Right atrium auricular region (tissue), 2 donors: ENCODE measurements around the gene B3GNT7. TPM values are rescaled to one million over a fixed set of nuclear protein-coding genes. Genes with fewer than 3 reads are reported as not detected.

Experiments
- DNase-seq: peaks from one replicate; pipeline ENCODE4 v3.0.0-alpha.2; 2019; ENCODE audit warnings: low spot score
- H3K27ac ChIP-seq, 2 donors: fragments of 200-600 bp; sonication (generic); 1 replicate in 1 of 2; 2 replicates in 1 of 2; pipeline ENCODE4 v1.5.1; 2016 to 2019
- H3K27me3 ChIP-seq, 2 donors: fragments of 200-600 bp; sonication (generic); one replicate each; pipeline versions ENCODE4 v1.5.1 to v1.6.0; 2017 to 2019
- H3K36me3 ChIP-seq: fragments of 200-600 bp; sonication (generic); one replicate; pipeline ENCODE4 v1.5.1; 2016
- H3K4me1 ChIP-seq, 2 donors: fragments of 200-600 bp; sonication (generic); one replicate each; pipeline versions ENCODE4 v1.5.1 to v1.6.0; 2017 to 2019
- H3K4me3 ChIP-seq, 2 donors: fragments of 200-600 bp; sonication (generic); 1 replicate in 1 of 2; 2 replicates in 1 of 2; pipeline ENCODE4 v1.5.1; 2017 to 2019; ENCODE audit warnings: mild to moderate bottlenecking in 1 of 2, moderate library complexity in 1 of 2
- H3K9me3 ChIP-seq, 2 donors: fragments of 200-600 bp; sonication (generic); one replicate each; pipeline ENCODE4 v1.5.1; 2019
- CTCF ChIP-seq, 2 donors: fragments of 200-600 bp; sonication (generic); IDR thresholded peaks; one replicate each; pipeline ENCODE4 v1.5.1; 2019; ENCODE audit warnings: antibody characterized with exemption in 2 of 2
- total RNA-seq, 2 donors: library from RNA; depleted of rRNA; stranded (reverse); fragments of >200 nt; gene quantifications; one replicate each; pipeline ENCODE4 v1.1.0, GENCODE V29; 2016

B3GNT7 gene
- total RNA-seq, 2 donors from 2014 or later: 4.0 to 9.4 TPM

DNA sequence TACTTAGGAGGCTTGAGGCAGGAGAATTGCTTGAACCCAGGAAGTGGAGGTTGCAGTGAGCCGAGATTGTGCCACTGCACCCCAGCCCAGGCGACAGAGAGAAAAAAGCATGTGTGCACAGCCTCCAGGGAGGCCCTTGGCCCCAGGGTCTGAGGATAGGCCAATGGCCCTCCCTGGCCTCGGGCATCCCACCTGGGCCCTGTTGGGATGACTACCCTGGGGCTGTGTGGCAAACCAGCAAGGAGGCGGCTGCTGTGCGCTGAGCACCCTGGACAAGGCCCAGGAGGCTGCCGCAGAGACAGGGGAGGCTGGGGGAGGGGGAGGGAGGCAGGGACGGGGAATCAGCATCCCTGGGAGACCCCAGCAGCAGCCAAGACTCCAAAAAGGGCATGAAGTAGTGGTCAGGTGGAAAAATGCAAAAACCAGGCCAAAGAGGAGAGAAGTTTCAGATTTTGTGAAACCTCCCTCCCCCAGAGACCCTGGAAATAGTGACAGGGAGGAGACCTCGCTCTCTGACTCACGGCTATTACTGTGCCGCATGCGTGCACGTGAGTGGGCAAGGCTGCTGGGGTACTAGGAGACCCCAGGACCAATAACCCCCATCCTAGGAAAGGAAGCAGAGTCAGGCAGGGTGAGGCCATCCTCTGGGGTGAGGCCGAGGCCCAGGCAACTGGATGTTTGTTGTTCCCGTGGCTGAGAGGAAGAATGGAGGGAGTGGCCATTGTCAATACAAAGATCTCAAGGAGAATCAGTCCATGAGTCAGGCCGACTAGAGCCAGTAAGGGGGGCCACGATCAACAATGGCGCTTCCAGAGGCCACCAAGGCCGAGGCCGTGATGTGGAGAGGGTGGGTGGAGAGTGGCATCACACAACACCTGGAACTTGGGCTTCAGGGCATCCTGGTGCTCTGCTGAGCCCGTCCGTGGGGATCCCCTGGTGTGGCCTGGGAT is 16.0 kb upstream of the B3GNT7 start:
- Histone ChIP-seq H3K9me3 (peaks cover 0 to 3% of the 10 kb centered on the region in 2 donors), H3K4me3 (no peak overlapping the region), H3K27me3 (no peaks in the 10 kb centered on the region), H3K27ac (no peak overlapping the region), H3K4me1 (no peaks in the 10 kb centered on the region), H3K36me3 (no peaks in the 10 kb centered on the region)
- DNase-seq: no peak
- no peak for TF ChIP-seq CTCF (IDR thresholded peaks at IDR 0.05)

DNA sequence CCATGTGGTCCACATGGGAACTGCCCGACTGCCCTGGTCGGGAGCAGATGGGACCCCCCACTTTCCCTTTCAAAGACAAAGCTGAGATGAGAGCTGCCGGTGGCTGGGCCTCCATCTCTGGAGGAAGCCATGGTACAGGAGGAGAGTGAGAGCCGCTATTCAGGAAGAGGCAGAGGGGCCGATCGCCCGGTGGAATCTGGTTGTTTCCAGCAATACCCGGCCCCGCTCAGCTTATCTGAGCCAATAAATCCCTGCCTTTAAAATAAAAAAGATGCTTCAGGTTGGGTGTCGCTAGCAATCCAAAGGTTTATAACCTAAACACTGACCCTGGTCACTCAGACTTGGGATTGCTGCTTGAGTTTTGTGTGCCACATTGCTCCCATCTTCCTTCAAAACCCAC is 15.2 kb upstream of the B3GNT7 start:
- DNase-seq: no peak
- H3K36me3 ChIP-seq: no peaks in the 10 kb centered on the region
- no peak for TF ChIP-seq CTCF (IDR thresholded peaks at IDR 0.05)
- no peak overlapping the region for H3K4me3 ChIP-seq
- H3K27ac ChIP-seq: no peak overlapping the region
- no peaks in the 10 kb centered on the region for H3K4me1 ChIP-seq
- H3K27me3 ChIP-seq: no peaks in the 10 kb centered on the region
- H3K9me3 ChIP-seq: peaks cover 0 to 10% of the 10 kb centered on the region in 2 donors

- H3K4me3 ChIP-seq: no peak overlapping the region
- no peaks in the 10 kb centered on the region for H3K36me3 ChIP-seq
- no peaks in the 10 kb centered on the region for H3K27me3 ChIP-seq
- no peak for DNase-seq
- TF ChIP-seq CTCF (IDR thresholded peaks at IDR 0.05): no peak
- no peaks in the 10 kb centered on the region for H3K4me1 ChIP-seq
- peaks cover 0 to 12% of the 10 kb centered on the region in 2 donors for H3K9me3 ChIP-seq
- H3K27ac ChIP-seq: no peak overlapping the region
Measured at GRCh38 chr2:231380991-231381847, 14.3 kb upstream of the B3GNT7 start.

DNA sequence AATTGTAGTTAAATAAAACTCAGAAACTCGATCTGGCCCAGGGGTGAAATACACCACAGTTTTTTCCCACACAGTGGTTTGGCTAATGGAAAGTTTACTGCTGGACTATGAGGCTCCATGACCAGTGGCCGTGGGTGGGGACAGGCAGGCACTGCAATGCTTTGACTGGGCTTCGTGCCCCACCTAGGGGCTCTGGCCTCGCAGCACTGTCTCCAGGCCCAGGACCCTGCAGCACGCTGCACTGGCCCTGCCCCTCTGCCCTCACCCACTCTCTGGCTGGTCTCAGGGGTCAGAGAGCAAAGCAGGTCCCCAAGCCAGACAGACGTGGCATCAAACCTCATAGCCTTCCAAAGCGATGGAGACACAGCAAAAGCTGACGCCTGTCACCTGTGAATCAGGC is 13.4 kb upstream of the B3GNT7 start:
- no peaks in the 10 kb centered on the region for H3K4me1 ChIP-seq
- H3K36me3 ChIP-seq: no peaks in the 10 kb centered on the region
- no peak for TF ChIP-seq CTCF (IDR thresholded peaks at IDR 0.05)
- H3K27ac ChIP-seq: no peak overlapping the region
- DNase-seq: no peak
- H3K4me3 ChIP-seq: no peak overlapping the region
- H3K9me3 ChIP-seq: peaks cover 0 to 12% of the 10 kb centered on the region in 2 donors
- H3K27me3 ChIP-seq: no peaks in the 10 kb centered on the region

GRCh38 chr2:231383416-231384108 is 11.9 kb upstream of the B3GNT7 start:
- Histone ChIP-seq H3K36me3 (no peaks in the 10 kb centered on the region), H3K4me1 (peaks cover 0 to 7% of the 10 kb centered on the region in 2 donors), H3K4me3 (no peak overlapping the region), H3K27me3 (no peaks in the 10 kb centered on the region), H3K27ac (no peak overlapping the region), H3K9me3 (peaks cover 0 to 12% of the 10 kb centered on the region in 2 donors)
- DNase-seq: no peak
- no peak for TF ChIP-seq CTCF (IDR thresholded peaks at IDR 0.05)
